Endothelial cell of umbilical vein (primary cell): ENCODE results near the gene ENO2. TPM values are rescaled to one million over a fixed set of nuclear protein-coding genes. Genes with fewer than 3 reads are reported as not detected.

ENCODE experiments used
- BruUV-seq: library from RNA; stranded (reverse); fragments of 400-500 nt; replicated peaks from 2 replicates; lab custom pipeline; 2021; lab: Mats Ljungman, UMichigan
- CTCF ChIA-PET: fragments of 300-600, 350-600 bp; sonication (Branson Sonifier 250); formaldehyde crosslinking; loops from one replicate; lab custom pipeline; 2021; ENCODE audit warnings: antibody characterized with exemption, inconsistent platforms; lab: Charles Lee
- POLR2A ChIA-PET: fragments of 300-600, 350-600 bp; sonication (Branson Sonifier 250); formaldehyde crosslinking; loops from one replicate; lab custom pipeline; 2021; ENCODE audit warnings: antibody characterized with exemption, inconsistent platforms; lab: Charles Lee
- DNase-seq: peaks from one replicate; pipeline ENCODE4 v3.0.0-alpha.2; 2011; ENCODE audit warnings: low read depth, low spot score
- FAIRE-seq: peaks from 2 replicates; lab custom pipeline; 2011; peaks lifted over from hg19 to GRCh38; lab: Jason Lieb, UNC
- H2AFZ ChIP-seq: 2 replicates; pipeline ENCODE4 v1.6.0; 2012; ENCODE audit warnings: low read depth, low read length, control low read depth, inconsistent platforms
- H3K27ac ChIP-seq: 2 replicates; pipeline ENCODE4 v1.5.1; 2011; ENCODE audit warnings: low read depth, mild to moderate bottlenecking, control low read depth, low read length, moderate library complexity; ENCODE audit not compliant: insufficient read depth
- H3K27me3 ChIP-seq, 2 experiments: 2 replicates each; pipeline versions ENCODE4 v1.6.0 to v1.6.1; 2011; ENCODE audit warnings: low read length in 2 of 2, mixed read lengths in 1 of 2; ENCODE audit not compliant: control insufficient read depth in 2 of 2, insufficient read depth in 2 of 2
- H3K36me3 ChIP-seq, 2 experiments: 2 replicates in 1 of 2; 3 replicates in 1 of 2; pipeline ENCODE4 v1.5.1; 2011; ENCODE audit warnings: low read length in 2 of 2, mild to moderate bottlenecking in 1 of 2, moderate library complexity in 1 of 2; ENCODE audit not compliant: control insufficient read depth in 2 of 2, insufficient read depth in 2 of 2; ENCODE audit errors: extremely low read depth in 1 of 2
- H3K4me1 ChIP-seq: 3 replicates; pipeline ENCODE4 v1.5.1; 2011; ENCODE audit warnings: mild to moderate bottlenecking, low read length; ENCODE audit not compliant: control insufficient read depth, insufficient read depth; ENCODE audit errors: extremely low read depth
- H3K4me2 ChIP-seq: 2 replicates; pipeline ENCODE4 v1.6.1; 2011; ENCODE audit warnings: low read length, control low read depth, mixed read lengths; ENCODE audit not compliant: insufficient read depth
- H3K4me3 ChIP-seq, 3 experiments: fragments of 200-600 bp in 1 of 3; sonication (generic), shearing (Covaris generic) in 1 of 3; replicated peaks in 1 of 3; 2 replicates each; pipeline ENCODE4 v1.5.1; 2011 to 2016; ENCODE audit warnings: control low read depth in 3 of 3, low read length in 3 of 3, mild to moderate bottlenecking in 2 of 3, inconsistent platforms in 1 of 3, low read depth in 1 of 3, moderate library complexity in 1 of 3; ENCODE audit not compliant: insufficient read depth in 1 of 3
- H3K79me2 ChIP-seq: 2 replicates; pipeline ENCODE4 v1.6.0; 2012; ENCODE audit warnings: low read length, inconsistent platforms; ENCODE audit not compliant: control insufficient read depth, insufficient read depth
- H3K9ac ChIP-seq: replicated peaks from 2 replicates; pipeline ENCODE3; 2011; ENCODE audit warnings: low read length, control low read depth; ENCODE audit not compliant: insufficient read depth; ENCODE audit errors: extremely low read depth
- H3K9me1 ChIP-seq: replicated peaks from 3 replicates; pipeline ENCODE4 v1.6.0; 2011; ENCODE audit warnings: mild to moderate bottlenecking, low read length; ENCODE audit not compliant: control insufficient read depth, insufficient read depth; ENCODE audit errors: extremely low read depth
- H3K9me3 ChIP-seq: replicated peaks from 2 replicates; pipeline ENCODE4 v1.5.1; 2012; ENCODE audit warnings: low read length, inconsistent platforms; ENCODE audit not compliant: control insufficient read depth, insufficient read depth
- H4K20me1 ChIP-seq: replicated peaks from 2 replicates; pipeline ENCODE3; 2011; ENCODE audit warnings: mild to moderate bottlenecking, low read length; ENCODE audit not compliant: control insufficient read depth, insufficient read depth; ENCODE audit errors: extremely low read depth
- CTCF ChIP-seq, 2 donors: IDR thresholded peaks; 1 replicate in 1 of 2; 2 replicates in 1 of 2; pipeline ENCODE4 v1.5.1; 2011; ENCODE audit warnings: low read length in 2 of 2, mild to moderate bottlenecking in 2 of 2, moderate library complexity in 2 of 2, control low read depth in 1 of 2, inconsistent platforms in 1 of 2, low read depth in 1 of 2; ENCODE audit not compliant: insufficient read depth in 1 of 2; ENCODE audit errors: extremely low read depth in 1 of 2
- EZH2 ChIP-seq: IDR thresholded peaks from 2 replicates; pipeline ENCODE4 v1.6.1; 2012; ENCODE audit warnings: borderline replicate concordance, low read depth, mild to moderate bottlenecking, moderate library complexity, low read length, inconsistent platforms; ENCODE audit not compliant: severe bottlenecking
- FOS ChIP-seq: IDR thresholded peaks from 2 replicates; pipeline ENCODE4 v1.6.1; 2011; ENCODE audit warnings: mild to moderate bottlenecking, low read length, moderate library complexity, borderline replicate concordance; ENCODE audit not compliant: insufficient read depth
- GATA2 ChIP-seq: IDR thresholded peaks from 2 replicates; pipeline ENCODE4 v1.7.0; 2011; ENCODE audit warnings: low read depth, mild to moderate bottlenecking, moderate library complexity, mixed read lengths, low read length; ENCODE audit not compliant: insufficient read length, insufficient read depth
- JUN ChIP-seq: IDR thresholded peaks from 2 replicates; pipeline ENCODE4 v1.6.1; 2011; ENCODE audit warnings: borderline replicate concordance, low read depth; ENCODE audit not compliant: insufficient read length, insufficient read depth
- MAX ChIP-seq: IDR thresholded peaks from 2 replicates; pipeline ENCODE4 v1.6.1; 2011; ENCODE audit not compliant: insufficient read depth, insufficient read length
- MYC ChIP-seq: IDR thresholded peaks from one replicate; pipeline ENCODE4 v1.6.1; 2011; ENCODE audit warnings: mild to moderate bottlenecking, low read depth, low read length
- POLR2A ChIP-seq: IDR thresholded peaks from 2 replicates; pipeline ENCODE4 v1.6.1; 2012; ENCODE audit warnings: low read depth, mild to moderate bottlenecking, control low read depth, low read length
- POLR2AphosphoS5 ChIP-seq: IDR thresholded peaks from 2 replicates; pipeline ENCODE4 v1.6.1; 2012; ENCODE audit warnings: low read depth, mild to moderate bottlenecking, control low read depth, low read length, moderate library complexity; ENCODE audit not compliant: insufficient read depth
- dilution Hi-C: fragments of 300-500 bp; cut with MboI; formaldehyde crosslinking; loops from one replicate; pipeline ENCODE4 v1.15.0; 2019; ENCODE audit warnings: low sequenced_read_pairs; ENCODE audit not compliant: extremely low pct_ligation_motif_present
- intact Hi-C: fragments of 100-400 bp; cut with micrococcal nuclease; formaldehyde crosslinking; loops from one replicate; pipeline ENCODE4 v1.10.0; 2022
- polyA plus RNA-seq, 4 experiments: library from polyadenylated mRNA; depleted of rRNA in 3 of 4; stranded (reverse) in 3 of 4; unstranded in 1 of 4; fragments of >200 nt; gene quantifications; 2 replicates each; pipeline versions ENCODE4 v1.2.1 to v1.2.3, GENCODE V29; 2011 to 2012; ENCODE audit warnings: missing spikeins in 1 of 4
- total RNA-seq: library from RNA; stranded (reverse); gene quantifications from 2 replicates; pipeline ENCODE4 v1.2.3, GENCODE V29; 2021

ENO2 gene
- total and polyA plus RNA-seq, 2 donors (not counting 3 experiments of a cell fraction or from before 2014, with no cell fraction given), result 11.4 to 18.6 TPM

GRCh38 chr12:6963016-6963731 is 48.8 kb downstream of the ENO2 start:
- H2AFZ ChIP-seq, result no peak overlapping the region
- H3K4me2 ChIP-seq, result no peak overlapping the region
- no peaks in the 10 kb centered on the region for H4K20me1 ChIP-seq
- CTCF ChIA-PET, result interaction anchor here (1.6 to 4.0 kb wide), 7 partner anchors 15 to 128 kb away, joined by 4 to 124 read pairs (median 13); partner anchors contain the start of genes C12orf57, RNU7-1 and SPSB2
- intact Hi-C loops (no loop called here), dilution Hi-C loops (no loop called here)
- H3K36me3 ChIP-seq, result peaks cover 13 to 25% of the 10 kb centered on the region in 2 experiments
- no peaks in the 10 kb centered on the region for H3K27me3 ChIP-seq
- no peak overlapping the region for H3K4me3 ChIP-seq
- H3K9ac ChIP-seq, result no peak overlapping the region
- peaks cover 18% of the 10 kb centered on the region for H3K4me1 ChIP-seq
- no TSS peak for BruUV-seq
- no peak overlapping the region for H3K27ac ChIP-seq
- POLR2A ChIA-PET, result no interaction called here
- H3K9me1 ChIP-seq, result no peaks in the 10 kb centered on the region
- no peaks in the 10 kb centered on the region for H3K9me3 ChIP-seq
- DNase-seq (no peak), FAIRE-seq (no peak)
- peaks cover 8% of the 10 kb centered on the region for H3K79me2 ChIP-seq
- TF ChIP-seq POLR2AphosphoS5 (no peak), CTCF (IDR thresholded peaks at IDR 0.05; ENCODE audit: extremely low read depth in 1 of 2, insufficient read depth in 1 of 2, low read depth in 1 of 2, low read length in 2 of 2) (no peak), MYC (no peak), EZH2 (no peak), JUN (no peak), POLR2A (no peak), FOS (no peak), MAX (no peak), GATA2 (no peak)
